ENCODE measurements around the gene ZDBF2. TPM values are rescaled to one million over a fixed set of nuclear protein-coding genes. Genes with fewer than 3 reads are reported as not detected.

Gene ZDBF2
- total and polyA plus RNA-seq, 2 of the 8 experiments (the other 6 are each of a cell fraction or from before 2014, with no cell fraction given) = 1.5 to 17.2 TPM

DNA sequence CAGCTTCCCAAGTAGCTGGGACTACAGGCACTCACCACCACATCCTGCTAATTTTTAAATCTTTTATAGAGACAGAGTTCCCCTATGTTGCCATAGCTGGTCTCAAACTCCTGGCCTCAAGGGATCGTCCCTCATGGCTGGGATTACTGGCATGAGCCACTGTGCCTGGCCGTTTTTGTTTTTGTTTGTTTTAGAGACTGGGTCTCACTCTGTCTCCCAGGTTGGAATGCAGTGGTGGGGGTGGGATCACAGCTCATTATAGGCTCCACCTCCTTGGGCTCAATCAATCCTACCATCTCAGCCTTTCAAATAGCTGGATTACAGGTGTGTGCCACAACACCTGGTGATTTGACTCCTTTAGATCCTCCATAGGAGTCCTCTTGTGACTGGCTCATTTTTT is 19.5 kb upstream of the ZDBF2 start (continued):
- TF ChIP-seq SRF (IDR thresholded peaks at IDR 0.05; ENCODE audit: low read depth, low read length) (no peak), CHD1 (IDR thresholded peaks at IDR 0.05; ENCODE audit: low read depth, low read length) (no peak), ASH2L (IDR thresholded peaks at IDR 0.05; ENCODE audit: low read length) (no peak), TAF7 (optimal IDR thresholded peaks at IDR 0.05; ENCODE audit: borderline replicate concordance, low read depth, low read length) (no peak), RFX5 (IDR thresholded peaks at IDR 0.05; ENCODE audit: borderline replicate concordance, low read depth, low read length) (no peak), BACH1 (IDR thresholded peaks at IDR 0.05; ENCODE audit: low read length) (no peak), RXRA (IDR thresholded peaks at IDR 0.05; ENCODE audit: insufficient read depth, low read depth, low read length) (no peak), POLR2AphosphoS5 (IDR thresholded peaks at IDR 0.05; ENCODE audit: low read depth, low read length) (no peak), CEBPB (IDR thresholded peaks at IDR 0.05; ENCODE audit: low read depth, low read length) (no peak)
- TF ChIP-seq, protein P1, sequence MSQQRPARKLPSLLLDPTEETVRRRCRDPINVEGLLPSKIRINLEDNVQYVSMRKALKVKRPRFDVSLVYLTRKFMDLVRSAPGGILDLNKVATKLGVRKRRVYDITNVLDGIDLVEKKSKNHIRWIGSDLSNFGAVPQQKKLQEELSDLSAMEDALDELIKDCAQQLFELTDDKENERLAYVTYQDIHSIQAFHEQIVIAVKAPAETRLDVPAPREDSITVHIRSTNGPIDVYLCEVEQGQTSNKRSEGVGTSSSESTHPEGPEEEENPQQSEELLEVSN (IDR thresholded peaks at IDR 0.05) = peak; percentile 62; the same call in 1 of the 2 replicates
- TF ChIP-seq, protein P2, sequence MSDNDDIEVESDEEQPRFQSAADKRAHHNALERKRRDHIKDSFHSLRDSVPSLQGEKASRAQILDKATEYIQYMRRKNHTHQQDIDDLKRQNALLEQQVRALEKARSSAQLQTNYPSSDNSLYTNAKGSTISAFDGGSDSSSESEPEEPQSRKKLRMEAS (IDR thresholded peaks at IDR 0.05) = peak; percentile 72; the same call in 1 of the 2 replicates

Measured in H1 (cell line).